Measurements from ENCODE around the gene PDGFD.
A peak's percentile ranks its signal among the peaks of the same experiment; 100 is the strongest.
"Not testable (repeated sequence)": the region's sequence is repeated elsewhere in the genome, so short reads cannot be mapped to it uniquely, and the experiment has no call there.

Gene PDGFD

GRCh38 chr11:104051778-104052177, 112.2 kb downstream of the PDGFD start:
- no peak for DNase-seq

GRCh38 chr11:104049116-104049515, 114.8 kb downstream of the PDGFD start:
- no peak for DNase-seq

- not testable (repeated sequence) for DNase-seq
Observed at GRCh38 chr11:104046858-104047257, 117.1 kb downstream of the PDGFD start.

DNA sequence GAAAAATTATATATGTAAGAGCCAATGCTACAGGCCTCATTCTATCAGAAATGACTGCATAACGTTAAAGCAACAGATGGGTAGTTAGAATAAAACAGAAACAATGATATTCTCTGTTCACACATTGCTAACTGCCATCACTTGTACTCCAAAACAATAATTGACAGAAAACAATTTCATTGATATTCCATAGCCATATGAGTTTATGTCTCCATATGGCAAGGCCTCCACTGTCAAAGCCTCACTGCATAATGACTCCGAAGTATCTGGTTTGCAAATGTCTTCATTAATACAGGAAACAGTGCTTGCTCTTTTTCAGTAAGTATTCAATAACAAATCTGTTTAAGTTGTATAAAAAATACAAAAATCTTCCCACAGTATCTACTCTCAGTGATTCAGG, 117.6 kb downstream of the PDGFD start:
- DNase-seq = no peak

DNA sequence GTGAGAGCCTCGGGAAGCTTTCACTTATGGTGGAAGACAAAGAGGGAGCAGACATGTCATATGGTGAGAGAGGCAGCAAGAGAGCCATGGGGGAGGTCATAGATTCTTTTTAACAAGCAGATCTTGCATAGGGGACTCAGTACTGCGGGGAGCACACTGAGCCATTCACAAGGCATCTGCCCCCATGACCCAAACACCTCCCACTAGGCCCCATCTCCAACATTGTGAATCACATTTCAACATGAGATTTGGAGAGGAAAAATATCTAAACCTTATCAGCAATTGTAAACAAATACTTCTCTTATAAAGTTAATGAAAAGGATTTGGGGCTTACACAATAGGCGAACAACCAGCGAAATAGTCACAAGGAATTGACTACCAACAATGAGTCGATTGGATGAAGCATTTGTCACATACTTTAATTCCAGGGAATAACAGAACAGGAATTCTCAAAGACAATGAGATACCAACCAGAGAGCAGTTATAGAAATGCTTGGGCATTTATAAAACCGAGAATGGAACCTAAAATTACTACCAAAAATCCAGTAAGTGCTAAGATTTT, 120.2 kb downstream of the PDGFD start:
- DNase-seq = no peak

GRCh38 chr11:104043142-104043541, 120.8 kb downstream of the PDGFD start:
- DNase-seq = no peak

- no peak for DNase-seq
Observed at GRCh38 chr11:104041792-104042191, 122.2 kb downstream of the PDGFD start.

DNA sequence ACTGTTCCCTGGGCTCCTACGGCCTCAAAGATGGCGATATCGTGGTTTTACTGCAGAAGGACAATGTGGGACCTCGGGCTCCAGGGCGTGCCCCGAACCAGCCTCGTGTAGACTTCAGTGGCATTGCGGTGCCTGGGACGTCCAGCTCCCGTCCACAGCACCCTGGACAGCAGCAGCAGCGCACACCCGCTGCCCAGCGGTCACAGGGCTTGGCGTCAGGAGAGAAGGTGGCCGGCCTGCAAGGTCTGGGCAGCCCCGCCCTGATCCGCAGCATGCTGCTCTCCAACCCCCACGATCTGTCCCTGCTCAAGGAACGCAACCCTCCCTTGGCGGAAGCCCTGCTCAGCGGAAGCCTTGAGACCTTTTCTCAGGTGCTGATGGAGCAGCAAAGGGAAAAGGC, 127.0 kb downstream of the PDGFD start:
- no peak for DNase-seq

- DNase-seq = no peak
Observed at GRCh38 chr11:104036588-104036987, 127.4 kb downstream of the PDGFD start, which contains the start of gene DDI1. TSS of gene DDI1 (plus strand) at chr11:104036640. CDS start at chr11:104036823, 183 bp downstream.

- no peak for DNase-seq
Observed at GRCh38 chr11:104033561-104033960, 130.4 kb downstream of the PDGFD start.

- peak; percentile 23 for DNase-seq
Observed at GRCh38 chr11:104033134-104033533, 130.8 kb downstream of the PDGFD start.

GRCh38 chr11:104028476-104029263, 135.3 kb downstream of the PDGFD start:
- DNase-seq = no peak

- DNase-seq = no peak
Observed at GRCh38 chr11:104024572-104024971, 139.4 kb downstream of the PDGFD start.

DNA sequence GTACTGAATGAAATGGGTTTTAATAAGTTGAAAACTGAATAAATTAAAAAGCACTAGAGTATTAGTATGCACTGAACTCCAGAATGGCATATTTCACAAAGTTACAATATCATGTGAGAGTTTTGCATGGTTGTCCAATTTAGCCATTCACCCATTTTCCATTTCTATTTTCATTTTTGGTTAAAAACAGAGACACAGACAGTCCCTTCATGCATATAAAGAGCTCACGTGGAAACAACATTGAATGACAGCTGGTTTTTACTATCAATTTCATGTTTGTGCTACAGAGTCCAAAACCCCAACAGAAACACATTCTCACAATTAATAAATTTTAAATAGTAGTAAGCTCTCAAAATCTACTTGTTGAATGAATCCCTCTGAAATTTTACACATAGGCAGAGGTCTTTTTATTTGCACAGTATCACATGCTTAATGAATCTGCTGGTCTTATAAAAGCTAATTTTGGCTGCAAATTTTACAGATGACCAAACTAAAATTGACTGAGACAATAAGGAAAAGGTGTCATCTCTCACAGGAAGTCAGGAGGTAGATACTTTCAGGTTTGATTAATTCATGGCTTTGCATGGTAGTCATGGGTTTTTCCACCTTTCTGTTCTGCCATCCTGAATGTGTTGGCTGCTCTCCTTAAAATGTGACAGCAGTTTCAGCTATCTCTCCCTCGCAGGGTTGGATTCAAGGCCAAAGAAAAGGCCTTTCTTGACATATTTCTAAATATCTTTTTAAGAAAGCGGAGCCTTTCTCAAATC, 148.1 kb downstream of the PDGFD start:
- no peak for DNase-seq

DNA sequence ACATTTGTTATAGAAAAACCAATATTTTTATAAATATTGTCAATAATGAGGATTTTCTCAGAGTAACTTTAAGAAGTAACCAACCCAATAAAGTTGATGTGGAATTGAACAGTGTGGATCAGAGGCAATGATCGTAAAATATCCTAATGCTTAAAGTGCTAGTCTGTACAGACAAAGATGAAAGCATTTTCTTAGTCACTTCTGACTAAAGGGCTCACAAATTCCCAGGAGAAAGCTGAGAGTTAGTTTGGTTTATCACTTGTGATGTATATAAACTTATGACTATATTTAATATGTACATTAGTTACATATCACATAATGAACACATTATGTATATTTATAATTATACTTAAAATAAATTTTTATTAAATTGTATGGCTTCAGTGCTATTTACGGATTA, 152.9 kb downstream of the PDGFD start:
- no peak for DNase-seq

DNA sequence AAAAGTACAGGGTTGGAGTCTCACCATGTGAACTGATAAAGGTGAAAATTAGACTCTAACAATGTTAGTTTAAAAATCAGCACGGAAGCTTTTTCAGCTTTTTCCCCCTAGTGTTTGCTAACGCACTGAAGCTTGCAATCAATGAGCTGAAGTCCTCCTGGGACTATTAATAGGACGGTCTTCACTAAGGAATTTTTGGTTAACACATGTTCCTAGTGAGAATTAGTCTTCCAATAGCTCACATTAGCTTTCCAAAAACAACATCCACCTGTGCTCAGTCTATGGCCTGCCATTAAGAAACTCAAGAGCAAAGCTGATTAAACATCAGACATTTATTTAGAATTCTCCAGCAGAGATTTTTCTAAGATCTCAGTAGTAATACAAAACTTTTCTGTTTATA, 154.2 kb downstream of the PDGFD start:
- no peak for DNase-seq

DNA sequence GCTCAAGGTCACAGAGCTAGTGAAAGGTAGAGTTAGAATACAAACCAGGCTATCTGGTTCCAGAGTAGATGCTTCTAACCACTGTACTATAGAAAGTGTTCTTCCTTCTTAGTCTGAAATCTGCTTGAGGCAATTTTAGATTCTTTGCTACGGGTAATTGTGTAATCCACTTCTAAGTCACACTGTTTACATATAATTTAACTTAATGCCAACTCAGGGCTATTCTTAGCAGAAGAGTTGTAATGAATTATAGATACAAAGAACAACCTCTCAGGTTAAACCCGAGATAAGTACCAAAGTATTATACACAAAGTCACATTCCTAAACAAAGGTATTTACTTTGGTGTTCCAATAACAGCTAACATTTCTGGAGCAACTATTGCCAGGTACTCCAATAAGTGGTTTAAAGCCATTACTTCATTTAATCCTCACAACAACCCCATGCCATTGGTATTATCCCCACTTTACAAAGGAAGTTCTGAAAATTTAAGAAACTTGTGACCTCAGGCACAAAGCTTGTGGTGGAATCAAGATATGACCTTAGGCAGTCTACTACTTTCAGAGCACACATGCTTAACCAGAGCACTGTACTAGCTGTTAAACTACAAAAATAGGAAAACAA, 158.6 kb downstream of the PDGFD start:
- DNase-seq = no peak

- DNase-seq = no peak
Observed at GRCh38 chr11:104003491-104003890, 160.5 kb downstream of the PDGFD start.

DNA sequence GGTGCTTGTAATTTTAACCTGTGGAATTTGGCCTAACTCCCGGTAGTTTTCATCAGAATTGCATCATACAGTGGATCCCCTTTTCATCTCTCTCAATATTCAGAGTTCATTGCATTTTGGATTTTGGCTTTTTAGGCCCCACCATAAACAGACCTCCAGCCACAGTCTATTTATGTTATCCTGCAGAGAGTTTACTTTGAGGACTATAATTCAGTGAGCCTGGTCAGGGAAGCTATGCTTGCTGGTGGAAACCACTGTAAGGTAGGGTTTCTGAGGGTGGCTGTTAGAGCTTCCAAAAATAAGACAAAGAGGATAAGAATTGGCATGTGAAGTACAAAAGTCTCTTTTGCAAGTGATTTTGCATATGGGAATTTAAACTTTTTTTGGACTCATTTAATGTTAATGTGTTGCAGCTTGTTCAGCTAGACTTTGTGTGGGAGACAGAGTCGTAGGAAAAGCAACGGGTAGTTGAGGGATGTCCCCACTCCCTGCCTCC, 162.3 kb downstream of the PDGFD start:
- no peak for DNase-seq

- peak; percentile 1 for DNase-seq
Observed at GRCh38 chr11:104000798-104001197, 163.1 kb downstream of the PDGFD start.

DNA sequence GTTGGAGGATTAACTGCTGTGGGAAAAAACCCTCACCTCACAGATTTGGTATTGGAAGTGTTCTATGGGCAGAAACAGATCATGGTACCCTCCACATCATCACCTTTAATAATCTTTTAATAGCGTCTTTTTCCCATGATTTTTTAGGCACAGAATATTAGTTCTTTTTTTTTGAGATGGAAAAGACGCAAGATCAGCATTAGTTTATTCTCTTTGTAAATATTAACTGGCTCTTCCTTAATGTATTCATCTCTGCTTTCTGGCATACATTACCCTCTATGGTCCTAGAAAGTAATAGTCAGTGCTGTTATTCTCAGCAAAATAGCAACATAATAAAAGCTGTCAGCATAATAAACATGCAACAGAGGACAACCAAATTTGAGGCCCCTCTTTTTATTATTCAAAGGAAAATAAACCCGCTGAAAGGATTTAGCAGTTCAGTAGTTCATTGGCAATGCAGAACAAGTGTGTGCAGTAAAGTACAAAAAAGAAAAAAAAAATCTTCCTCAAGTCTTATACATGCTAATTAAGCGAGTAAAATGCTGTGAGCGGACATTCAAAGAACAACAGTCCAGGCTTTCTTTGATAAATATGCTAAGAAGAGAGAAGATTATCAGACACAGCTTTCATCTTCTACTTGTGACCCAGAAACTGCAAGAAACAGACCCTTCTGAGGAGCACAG, 165.0 kb downstream of the PDGFD start:
- DNase-seq = no peak

DNA sequence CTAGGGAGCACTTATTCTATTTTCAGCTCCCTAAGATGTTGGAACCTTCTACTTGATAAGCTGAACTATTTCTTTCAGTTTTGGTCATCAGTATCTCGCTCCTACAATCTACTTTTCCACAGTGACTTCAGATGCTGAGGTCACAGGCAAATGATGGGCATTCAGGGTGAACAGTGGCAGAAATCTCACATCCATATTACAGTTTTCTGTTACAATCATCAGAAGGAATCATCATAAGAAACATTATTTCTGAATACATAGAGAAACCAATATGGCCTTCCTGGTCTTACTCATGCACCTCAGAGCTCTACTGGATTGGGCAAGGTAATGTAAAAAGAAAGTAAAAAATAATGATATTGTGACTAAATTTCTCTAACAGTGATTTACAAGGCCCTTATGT, 166.9 kb downstream of the PDGFD start:
- no peak for DNase-seq

GRCh38 chr11:103995896-103996295, 168.1 kb downstream of the PDGFD start:
- no peak for DNase-seq

Data from T1000 (cell line).